MCF 10A (cell line): ENCODE results near the gene SMYD3. TPM values are rescaled to one million over a fixed set of nuclear protein-coding genes. Genes with fewer than 3 reads are reported as not detected.

Experiments used
- BruUV-seq: library from RNA; stranded (reverse); fragments of 400-500 nt; replicated peaks from 2 replicates; lab custom pipeline; 2021; lab: Mats Ljungman, UMichigan
- CTCF ChIA-PET: fragments of 300-600 bp; sonication (Branson Sonifier 250); formaldehyde crosslinking; extraction: SDS; loops from one replicate; lab custom pipeline; 2021; ENCODE audit warnings: antibody characterized with exemption, inconsistent platforms; lab: Yijun Ruan, JAX
- POLR2A ChIA-PET: fragments of 300-600, 350-650 bp; sonication (Branson Sonifier 250); formaldehyde crosslinking; extraction: SDS; loops from one replicate; lab custom pipeline; 2020; ENCODE audit warnings: antibody characterized with exemption, inconsistent platforms; lab: Yijun Ruan, JAX
- DNase-seq: peaks from one replicate; pipeline ENCODE4 v3.0.0-alpha.2; 2018; ENCODE audit not compliant: unreplicated experiment
- H3K27ac Mint-ChIP-seq: one replicate; pipeline ENCODE4 v1.8.0; 2022; ENCODE audit warnings: mild to moderate bottlenecking, low read depth, mixed read lengths; ENCODE audit not compliant: unreplicated experiment
- H3K27me3 Mint-ChIP-seq: one replicate; pipeline ENCODE4 v1.8.0; 2022; ENCODE audit warnings: mixed read lengths; ENCODE audit not compliant: insufficient read depth, unreplicated experiment
- H3K36me3 Mint-ChIP-seq: one replicate; pipeline ENCODE4 v1.8.0; 2022; ENCODE audit warnings: mild to moderate bottlenecking, moderate library complexity, mixed read lengths; ENCODE audit not compliant: insufficient read depth, unreplicated experiment
- H3K4me1 Mint-ChIP-seq: one replicate; pipeline ENCODE4 v1.8.0; 2022; ENCODE audit warnings: mixed read lengths; ENCODE audit not compliant: insufficient read depth, unreplicated experiment
- H3K4me3 Mint-ChIP-seq: one replicate; pipeline ENCODE4 v1.8.0; 2022; ENCODE audit warnings: mild to moderate bottlenecking, moderate library complexity, mixed read lengths; ENCODE audit not compliant: unreplicated experiment
- H3K9me3 Mint-ChIP-seq: one replicate; pipeline ENCODE4 v1.8.0; 2022; ENCODE audit warnings: mixed read lengths; ENCODE audit not compliant: unreplicated experiment
- CTCF ChIP-seq: fragments of 200-600 bp; IDR thresholded peaks from one replicate; pipeline ENCODE4 v1.8.0; 2022; ENCODE audit warnings: antibody characterized with exemption, mild to moderate bottlenecking; ENCODE audit not compliant: unreplicated experiment
- intact Hi-C: fragments of 100-400 bp; cut with micrococcal nuclease; formaldehyde crosslinking; loops from 2 replicates; pipeline ENCODE4 v1.14.1; 2022
- total RNA-seq: library from RNA; stranded (reverse); gene quantifications from 2 replicates; pipeline ENCODE4 v1.2.3, GENCODE V29; 2022

SMYD3 gene
- total RNA-seq, 1 experiment from 2014 or later = 26.9 TPM

DNA sequence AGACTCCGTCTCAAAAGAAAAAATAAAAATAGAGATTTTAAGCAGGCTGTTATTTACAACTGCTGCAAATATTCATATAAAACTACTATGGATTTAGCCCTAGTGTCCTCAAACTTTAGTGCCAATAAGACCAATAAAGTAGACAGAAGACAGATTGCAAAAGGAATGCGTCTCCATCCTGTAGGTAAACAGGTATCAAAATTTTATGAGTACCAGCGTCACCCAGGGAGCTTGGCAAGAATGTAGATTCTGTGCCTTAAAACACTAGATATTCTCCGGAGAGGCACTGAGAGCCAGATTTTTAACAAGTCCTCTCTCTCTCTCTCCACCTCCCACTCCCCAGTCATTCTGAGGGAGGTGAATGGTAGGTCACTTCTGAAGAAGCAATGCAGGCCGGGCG is 18.4 kb downstream of the SMYD3 start:
- Mint-ChIP-seq H3K4me1 (peaks cover 2% of the 10 kb centered on the region), H3K9me3 (no peaks in the 10 kb centered on the region), H3K4me3 (no peak overlapping the region), H3K27ac (no peak overlapping the region), H3K27me3 (no peaks in the 10 kb centered on the region), H3K36me3 (peaks cover 8% of the 10 kb centered on the region)
- TF ChIP-seq CTCF = no peak
- CTCF ChIA-PET = interaction anchor here (0.6 to 8.1 kb wide), 9 partner anchors 9 to 1435 kb away, joined by 3 to 91 read pairs (median 4); no protein-coding TSS in a partner anchor
- POLR2A ChIA-PET = no interaction called here
- BruUV-seq = no TSS peak
- DNase-seq = no peak
- intact Hi-C loops = no loop called here

GRCh38 chr1:246483569-246483933 is 23.5 kb downstream of the SMYD3 start:
- intact Hi-C loops = no loop called here
- Mint-ChIP-seq H3K4me1 (peaks cover 14% of the 10 kb centered on the region), H3K4me3 (no peak overlapping the region), H3K27me3 (no peaks in the 10 kb centered on the region), H3K36me3 (peaks cover 4% of the 10 kb centered on the region), H3K9me3 (no peaks in the 10 kb centered on the region), H3K27ac (no peak overlapping the region)
- no TSS peak for BruUV-seq
- TF ChIP-seq CTCF = no peak
- ChIA-PET CTCF (interaction anchor here (0.8 to 2.1 kb wide), 9 partner anchors 9 to 1330 kb away, joined by 3 to 15 read pairs (median 5); no protein-coding TSS in a partner anchor), POLR2A (interaction anchor here (1.0 to 1.6 kb wide), 4 partner anchors 9 to 13 kb away, joined by 3 to 5 read pairs (median 4); no protein-coding TSS in a partner anchor)
- DNase-seq = no peak

DNA sequence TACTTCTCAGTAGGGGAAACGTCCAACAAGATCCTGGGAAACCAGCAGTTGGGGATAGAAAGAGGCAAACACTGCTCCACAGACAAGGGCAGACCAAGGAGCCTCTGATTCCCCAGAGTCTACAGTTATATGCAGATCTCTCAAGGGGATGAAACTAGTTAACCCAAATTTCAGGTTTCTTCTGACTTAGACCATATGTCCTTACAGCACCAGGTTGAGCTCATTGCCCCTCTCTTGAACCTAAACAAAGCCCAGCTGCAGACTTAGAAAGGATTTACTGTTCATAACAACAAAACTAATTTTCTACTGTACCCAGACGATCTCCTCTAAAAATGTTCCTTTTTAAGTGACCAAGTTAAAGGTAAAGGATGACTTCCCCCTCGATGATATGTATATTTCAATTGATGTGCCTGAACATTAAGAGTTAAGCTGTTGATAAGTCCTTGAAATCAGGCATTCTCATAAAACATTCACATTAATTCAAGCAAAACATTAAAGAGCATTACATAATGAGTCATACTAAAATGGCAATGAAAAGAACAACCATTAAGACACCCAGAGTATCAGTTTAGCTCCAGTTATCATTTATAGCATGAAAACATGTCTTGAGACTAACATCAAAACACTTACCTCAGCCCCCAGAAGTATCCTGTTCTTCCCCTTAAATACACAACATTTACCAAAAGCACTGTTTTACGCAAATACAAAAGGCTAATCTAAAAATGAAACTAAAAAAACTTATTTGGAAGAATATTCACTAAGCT is 24.1 kb downstream of the SMYD3 start:
- Mint-ChIP-seq H3K27me3 (no peaks in the 10 kb centered on the region), H3K9me3 (no peaks in the 10 kb centered on the region), H3K4me3 (no peak overlapping the region), H3K4me1 (peaks cover 14% of the 10 kb centered on the region), H3K27ac (no peak overlapping the region), H3K36me3 (peaks cover 4% of the 10 kb centered on the region)
- intact Hi-C loops = no loop called here
- DNase-seq = no peak
- no peak for TF ChIP-seq CTCF
- no TSS peak for BruUV-seq
- POLR2A ChIA-PET = interaction anchor here (1.0 to 1.6 kb wide), 4 partner anchors 8 to 13 kb away, joined by 3 to 5 read pairs (median 4); no protein-coding TSS in a partner anchor
- CTCF ChIA-PET = interaction anchor here (0.6 to 2.1 kb wide), 10 partner anchors 9 to 1330 kb away, joined by 3 to 15 read pairs (median 4); no protein-coding TSS in a partner anchor

- no TSS peak for BruUV-seq
Observed at GRCh38 chr1:246479061-246479460, 28.0 kb downstream of the SMYD3 start.

More at GRCh38 chr1:246479061-246479460, 28.0 kb downstream of the SMYD3 start:
- ChIA-PET POLR2A (interaction anchor here (1.4 kb wide), 1 partner anchor 9 kb away, joined by 5 read pairs; no protein-coding TSS in a partner anchor), CTCF (interaction anchor here (1.9 to 8.0 kb wide), 2 partner anchors 13 to 1326 kb away, joined by 5 to 79 read pairs; no protein-coding TSS in a partner anchor)
- intact Hi-C loops = no loop called here
- no peak overlapping the region for H3K4me3 Mint-ChIP-seq
- H3K27ac Mint-ChIP-seq = no peak overlapping the region
- no peak for DNase-seq
- no peaks in the 10 kb centered on the region for H3K9me3 Mint-ChIP-seq
- peaks cover 20% of the 10 kb centered on the region for H3K4me1 Mint-ChIP-seq
- H3K27me3 Mint-ChIP-seq = no peaks in the 10 kb centered on the region
- peaks cover 4% of the 10 kb centered on the region for H3K36me3 Mint-ChIP-seq
- TF ChIP-seq CTCF = no peak
